Measurements from ENCODE around the gene PPT2.
A peak's percentile ranks its signal among the peaks of the same experiment; 100 is the strongest.
"Not testable (repeated sequence)": the region's sequence is repeated elsewhere in the genome, so short reads cannot be mapped to it uniquely, and the experiment has no call there.

PPT2 gene

DNA sequence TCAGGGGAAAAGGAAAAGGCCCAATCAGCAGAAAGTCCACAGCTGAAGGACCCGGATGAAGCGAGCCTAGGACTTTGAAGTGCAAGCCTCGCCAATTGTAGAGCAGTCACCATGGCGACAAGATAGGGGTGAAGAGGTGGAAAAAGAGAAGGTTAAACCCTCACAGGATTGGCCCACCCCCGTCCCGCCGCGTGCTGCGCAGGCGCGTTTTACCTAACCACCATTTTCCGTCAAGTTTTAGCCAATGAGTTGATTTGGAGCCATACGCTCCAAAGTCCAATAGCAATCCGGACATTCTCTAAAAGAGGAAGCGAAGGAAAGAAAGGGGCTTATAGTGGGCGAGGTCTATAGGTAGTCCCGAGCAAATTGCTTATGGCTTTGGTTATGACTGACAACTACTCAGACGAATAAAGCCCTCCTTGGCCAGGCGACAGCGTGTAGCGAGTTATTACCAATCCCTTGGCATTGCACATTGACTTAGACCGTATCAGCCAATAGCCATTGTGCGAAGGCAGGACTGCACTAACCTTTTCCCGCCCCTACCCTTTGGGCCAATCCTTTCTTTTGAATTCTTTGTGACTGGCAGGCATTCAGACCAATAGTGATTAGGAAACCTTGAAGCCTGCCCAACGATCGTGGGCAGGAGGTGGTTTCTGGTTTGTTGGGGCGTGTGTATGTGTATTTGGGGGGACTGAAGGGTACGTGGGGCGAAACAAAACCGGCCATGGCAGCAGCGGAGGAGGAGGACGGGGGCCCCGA is 24.0 kb downstream of the PPT2 start, which contains the start of gene RNF5:
Gene RNF5, plus strand, starts transcription at position 618 of the 759 bp plus-strand sequence. Its CDS starts 107 bp downstream, at position 725.
- peak; percentile 89 to 93 for DNase-seq

DNA sequence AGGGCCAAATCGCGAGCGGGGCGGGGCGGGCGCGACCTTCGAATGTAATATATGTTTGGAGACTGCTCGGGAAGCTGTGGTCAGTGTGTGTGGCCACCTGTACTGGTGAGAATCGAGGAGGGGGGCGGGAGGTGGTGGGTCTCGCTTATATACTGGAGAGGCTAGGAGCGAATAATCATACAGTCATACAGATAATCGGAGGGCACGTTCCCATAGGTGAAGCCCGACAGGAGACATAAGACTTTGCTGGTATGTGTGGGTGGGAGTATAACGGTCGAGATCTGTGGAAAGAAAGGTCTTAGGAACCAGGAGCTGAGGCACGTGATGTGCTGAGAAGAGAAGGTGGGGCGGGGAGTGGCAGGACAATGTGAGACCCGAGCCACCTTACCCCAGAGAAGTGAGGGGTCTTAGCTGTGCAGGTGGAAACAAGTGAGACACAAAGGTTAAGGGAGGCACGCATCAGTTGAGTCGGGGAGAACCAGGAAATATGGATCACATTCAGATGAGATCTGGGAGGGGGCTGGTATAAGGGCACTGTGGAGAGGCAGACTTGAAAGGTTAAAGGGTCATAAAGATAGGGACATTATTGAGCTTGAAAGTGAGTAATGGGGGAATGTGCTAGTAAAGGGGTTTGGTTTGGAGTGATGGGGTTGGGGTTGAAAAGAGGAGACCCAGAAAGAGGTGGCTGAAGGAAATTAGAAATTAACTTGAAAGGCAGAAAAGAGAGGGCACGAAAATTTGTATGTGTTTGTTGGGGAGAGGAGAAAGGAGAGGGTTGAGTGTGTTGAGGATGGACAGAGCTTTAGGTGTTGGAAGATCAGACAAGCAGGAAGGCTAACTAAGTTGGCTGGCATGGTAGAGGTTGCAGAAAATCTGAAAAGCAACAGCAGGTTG is 24.9 kb downstream of the PPT2 start:
- no peak for DNase-seq

- no peak for DNase-seq
These were observed 25.9 kb downstream of the PPT2 start for GRCh38 chr6:32179766-32180405.

DNA sequence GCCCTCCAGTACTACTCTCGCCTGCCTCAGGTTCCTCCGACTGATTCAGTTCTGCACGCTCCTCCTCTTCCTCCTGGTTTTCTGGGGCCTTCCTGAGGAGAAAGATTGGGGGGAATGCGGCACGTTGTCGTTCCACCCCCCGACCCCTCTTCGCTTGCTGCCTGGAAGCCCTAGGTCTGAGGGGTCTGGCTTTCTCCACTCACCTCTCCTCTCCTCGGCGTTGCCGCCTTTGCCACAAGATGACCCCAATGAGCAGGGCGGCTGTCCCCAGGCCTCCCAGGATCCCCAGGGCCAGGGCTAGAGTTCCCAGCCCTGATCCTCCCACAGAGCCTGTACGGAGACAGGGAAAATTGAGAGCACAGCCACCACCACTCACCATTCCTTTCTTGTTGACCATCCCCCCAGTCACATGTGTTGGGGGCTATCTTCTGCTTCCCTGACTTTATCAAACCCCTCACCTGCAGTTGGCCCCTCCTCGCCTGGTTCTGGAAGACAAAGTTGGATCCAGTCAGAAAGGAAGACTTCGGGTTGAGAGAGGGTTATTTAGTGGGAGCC is 27.3 kb downstream of the PPT2 start:
- no peak for DNase-seq

- DNase-seq, result no peak
These were observed 28.1 kb downstream of the PPT2 start for GRCh38 chr6:32181915-32182529.

GRCh38 chr6:32182555-32182981 is 28.6 kb downstream of the PPT2 start:
- DNase-seq, result no peak

DNA sequence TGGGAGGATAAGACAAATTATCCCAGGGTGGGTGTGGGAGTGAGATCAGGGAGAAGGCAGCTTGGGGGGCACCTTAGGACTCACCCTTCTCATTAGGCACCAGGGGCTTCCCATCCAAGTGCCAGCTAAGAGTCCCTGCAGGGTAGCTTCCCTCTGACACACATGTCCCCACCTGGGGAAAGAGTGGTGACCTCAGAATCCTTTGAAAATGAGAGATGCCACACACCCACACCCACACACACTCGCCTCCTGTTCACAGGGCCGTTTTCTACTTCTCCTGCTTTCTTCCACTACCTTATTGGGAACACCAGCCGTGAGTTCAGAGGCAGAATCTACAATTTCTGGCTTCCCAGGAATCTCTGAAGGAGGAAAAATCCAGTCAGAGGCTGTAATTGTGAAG is 29.1 kb downstream of the PPT2 start:
- no peak for DNase-seq

DNA sequence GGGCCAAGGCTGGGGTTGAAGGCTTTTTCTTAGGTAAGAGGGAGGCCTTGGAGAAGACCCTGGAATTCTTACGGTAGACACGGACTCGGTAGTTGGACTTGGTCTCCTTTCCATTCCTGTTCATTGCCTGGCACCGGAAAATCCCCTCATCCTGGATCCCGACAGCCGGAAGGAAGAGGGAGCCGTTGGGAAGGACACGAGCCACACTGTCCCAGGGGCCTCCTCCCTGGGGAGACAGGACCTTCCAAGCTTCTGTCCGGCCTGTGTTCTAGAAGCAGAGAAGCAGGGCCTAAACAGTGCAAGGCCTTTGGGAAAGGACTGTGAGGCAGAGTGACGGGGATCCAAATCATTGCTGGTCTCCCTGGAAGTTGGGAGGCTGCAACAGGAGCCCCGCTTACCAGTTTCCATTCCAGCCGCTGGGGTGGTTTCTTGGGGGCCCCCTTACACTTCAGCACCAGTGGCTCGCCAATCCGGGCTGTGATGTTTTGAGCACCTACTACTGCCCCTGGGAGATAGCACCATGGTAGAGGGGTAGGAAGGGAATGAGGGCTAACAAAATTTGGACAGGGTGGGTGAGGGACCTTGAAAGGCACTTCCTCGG is 29.6 kb downstream of the PPT2 start:
- DNase-seq, result no peak

GRCh38 chr6:32184084-32184640 is 30.2 kb downstream of the PPT2 start, which contains the start of gene AGER:
Gene AGER, minus strand, starts transcription at chr6:32184253. Its CDS starts 31 bp downstream, at chr6:32184222.
- DNase-seq, result no peak

GRCh38 chr6:32185681-32186131 is 31.8 kb downstream of the PPT2 start:
- DNase-seq, result peak; percentile 72 to 78

DNA sequence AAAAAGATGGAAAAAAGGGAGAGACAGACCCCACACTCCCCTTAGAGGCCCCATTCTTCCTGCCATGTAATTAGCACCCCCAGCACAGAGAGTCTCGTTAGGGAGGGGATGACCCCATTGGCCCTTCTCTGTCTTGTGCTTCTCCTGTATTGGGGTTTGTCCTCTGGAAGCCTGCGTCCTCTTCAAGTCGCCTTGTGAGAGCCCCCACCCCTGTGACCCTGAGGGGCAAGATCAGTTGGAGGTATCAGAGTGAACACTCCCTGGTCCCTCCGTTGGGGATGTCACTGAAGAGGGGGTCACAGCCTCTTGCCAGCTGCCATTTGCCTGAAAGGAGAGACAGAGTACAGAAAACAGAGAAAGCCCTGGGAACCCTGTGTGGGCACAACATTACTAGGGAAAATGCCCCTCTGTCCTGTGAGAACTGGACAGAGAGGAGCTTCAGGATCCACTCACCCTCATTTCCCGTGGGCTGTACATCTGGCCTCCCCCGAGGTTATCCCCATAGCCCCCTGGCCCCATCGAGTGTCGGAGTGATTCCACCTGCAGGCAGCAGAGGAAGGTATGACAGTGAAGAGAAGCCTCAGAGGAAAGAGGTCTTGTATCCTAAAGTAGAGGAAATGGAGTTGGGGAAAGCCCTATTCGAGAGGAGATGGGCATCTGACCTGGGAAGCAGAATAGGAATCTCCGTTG is 32.4 kb downstream of the PPT2 start:
- not testable (repeated sequence) for DNase-seq

DNA sequence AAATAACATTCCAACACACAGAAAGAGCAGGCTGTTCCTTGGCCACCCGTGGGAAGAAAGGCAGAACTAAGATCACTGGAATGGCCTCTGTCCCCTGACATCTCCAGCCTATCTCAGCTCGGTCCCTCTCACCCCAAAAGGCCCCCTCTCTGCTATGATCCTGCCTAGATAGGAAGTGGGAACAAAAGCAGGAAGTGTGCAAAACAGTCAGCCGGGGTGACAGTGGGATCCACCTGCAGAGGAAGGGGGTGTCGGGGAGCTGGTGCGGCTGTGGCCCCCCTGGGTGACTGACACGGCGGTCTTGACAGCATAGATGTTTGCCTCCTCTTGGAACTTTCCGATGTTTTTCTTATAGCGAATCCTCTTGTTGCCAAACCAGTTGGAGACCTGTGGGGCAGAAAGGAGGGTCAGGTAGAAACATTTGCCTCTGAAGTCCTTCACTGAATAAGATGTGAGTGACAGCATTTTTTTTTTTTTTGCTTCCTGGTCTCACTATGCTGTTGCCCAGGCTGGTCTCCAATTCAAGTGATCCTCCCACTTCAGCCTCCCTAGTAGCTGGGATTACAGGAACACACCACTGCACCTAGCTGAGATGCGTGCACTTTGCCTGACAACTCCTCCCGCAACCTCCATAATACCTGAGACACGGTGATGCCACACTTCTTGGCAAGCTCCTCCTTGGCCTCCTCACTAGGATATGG is 33.2 kb downstream of the PPT2 start:
- no peak for DNase-seq

DNA sequence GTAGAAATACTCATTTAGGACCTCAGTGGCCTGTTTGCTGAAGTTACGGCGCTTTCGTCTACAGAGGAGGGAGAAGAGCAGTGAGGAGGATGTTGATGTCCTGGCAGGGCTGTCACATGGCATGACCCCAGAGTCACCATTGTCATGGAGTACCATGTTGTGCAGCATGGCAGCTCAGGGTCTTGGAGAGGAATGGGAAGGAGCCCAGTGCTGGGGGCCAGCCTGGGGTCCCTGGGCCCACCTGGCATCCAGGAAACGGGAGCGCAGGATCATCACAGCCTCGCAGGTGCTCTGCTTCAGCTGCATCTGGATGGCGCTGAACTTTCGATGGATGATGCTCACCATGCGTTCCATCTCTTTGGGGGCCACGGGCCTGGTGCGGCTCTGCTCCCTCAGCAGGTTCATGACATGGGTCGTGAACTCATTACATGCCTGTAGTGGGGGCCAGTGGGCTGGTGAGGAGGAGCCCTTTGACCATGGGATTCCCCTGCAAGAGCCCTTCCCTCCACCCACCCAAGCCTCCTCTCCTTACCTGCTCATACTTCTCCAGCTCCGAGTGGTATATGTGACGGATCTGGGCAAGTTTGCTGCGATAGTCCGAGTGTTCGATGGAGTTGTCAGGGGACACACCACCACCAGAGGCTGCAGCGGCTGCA is 33.9 kb downstream of the PPT2 start:
- DNase-seq, result not testable (repeated sequence)

- DNase-seq, result no peak
These were observed 34.6 kb downstream of the PPT2 start for GRCh38 chr6:32188381-32189068.

- DNase-seq, result no peak
These were observed 35.3 kb downstream of the PPT2 start for GRCh38 chr6:32189069-32189741.

GRCh38 chr6:32189742-32190053 is 35.8 kb downstream of the PPT2 start:
- no peak for DNase-seq

GRCh38 chr6:32190054-32190851 is 36.3 kb downstream of the PPT2 start, which contains the start of gene PBX2:
Gene PBX2, minus strand, starts transcription at chr6:32190202. Its CDS starts 287 bp downstream, at chr6:32189915.
- DNase-seq, result peak; percentile 90 to 92

Measured in activated CD4-positive, alpha-beta T cell treated with anti-CD3 and anti-CD28 coated beads, Interleukin-2, amount 50 U/mL, for 48 hours (primary cell).